SKM-1 treated with dmso at 0.1 percent for 144 hours (cell line): ENCODE results near the gene CPM.
"Not testable (repeated sequence)": the region's sequence is repeated elsewhere in the genome, so short reads cannot be mapped to it uniquely, and the experiment has no call there.

Experiments
- DNase-seq: peaks from one replicate; lab custom pipeline; 2025; ENCODE audit not compliant: unreplicated experiment; lab: John Stamatoyannopoulos, UW

The CPM gene

DNA sequence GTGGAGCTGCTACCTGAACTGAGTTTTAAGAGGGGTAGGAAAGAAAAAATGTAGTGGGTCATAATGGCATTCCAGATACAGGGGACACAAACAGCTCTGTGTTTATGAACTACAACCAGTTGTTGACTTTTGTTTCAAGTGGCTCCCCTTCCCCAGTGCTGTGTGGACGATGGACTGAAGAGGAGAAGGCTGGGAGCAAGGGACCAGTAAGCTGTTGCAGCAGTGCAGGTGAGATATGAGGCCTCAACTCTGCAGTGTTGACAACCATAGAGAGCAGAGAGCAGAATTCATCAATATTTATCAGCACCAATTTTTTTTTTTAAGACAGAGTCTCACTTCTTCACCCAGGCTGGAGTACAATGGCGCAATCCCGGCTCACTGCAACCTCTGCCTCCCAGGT, 78.4 kb downstream of the CPM start:
- DNase-seq: no peak

DNA sequence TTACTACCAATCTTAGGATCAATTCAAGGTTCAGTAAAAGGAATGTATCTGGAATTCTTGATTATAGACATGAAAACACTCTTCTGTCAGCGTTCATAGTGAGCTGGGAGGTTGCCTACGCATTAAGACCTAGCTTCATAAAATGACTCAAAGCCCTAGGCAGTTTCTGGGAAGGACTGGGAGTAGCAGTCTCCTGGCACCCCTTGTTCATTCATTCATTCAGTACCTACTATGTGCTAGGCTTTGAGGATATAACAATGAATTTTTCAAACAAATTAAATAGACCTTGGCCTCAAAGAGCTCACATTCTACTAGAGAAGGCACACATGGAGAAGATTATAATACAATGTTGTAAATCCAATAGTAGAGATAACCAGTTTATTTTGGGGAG, 78.9 kb downstream of the CPM start:
- DNase-seq: no peak

DNA sequence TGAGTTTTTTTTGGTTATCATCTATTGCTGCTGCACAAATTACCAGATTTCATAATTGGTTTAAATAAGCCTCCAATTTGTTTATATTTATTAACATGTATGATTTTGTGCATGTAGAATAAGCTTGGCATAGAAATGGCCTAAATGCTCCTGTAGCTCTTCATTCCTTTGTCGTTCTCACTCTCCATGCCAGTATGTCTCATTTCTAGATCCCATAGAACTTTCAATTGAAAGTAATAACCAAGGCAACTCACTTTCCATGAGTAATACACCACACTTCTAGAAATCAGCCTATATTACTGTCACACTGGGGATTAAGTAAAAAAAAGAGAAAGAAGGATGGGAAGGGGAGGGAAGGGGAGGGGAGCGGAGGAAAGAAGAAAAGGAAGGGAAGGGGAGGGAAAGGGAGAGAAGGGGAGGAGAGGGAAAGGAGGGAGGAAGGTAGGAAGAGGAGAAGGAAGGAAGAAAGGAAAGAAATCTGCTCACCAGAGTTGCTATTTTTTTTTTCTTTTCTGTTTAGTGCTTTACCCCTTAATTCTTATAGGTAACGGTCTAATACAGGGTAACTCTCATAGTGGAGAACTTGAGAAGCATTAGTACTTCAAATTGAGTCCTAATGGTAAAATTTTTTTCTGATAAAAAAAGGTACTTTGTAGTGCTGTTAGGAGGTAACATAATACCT, 79.4 kb downstream of the CPM start:
- DNase-seq: no peak

GRCh38 chr12:68851592-68852306, 81.2 kb downstream of the CPM start:
- no peak for DNase-seq

DNA sequence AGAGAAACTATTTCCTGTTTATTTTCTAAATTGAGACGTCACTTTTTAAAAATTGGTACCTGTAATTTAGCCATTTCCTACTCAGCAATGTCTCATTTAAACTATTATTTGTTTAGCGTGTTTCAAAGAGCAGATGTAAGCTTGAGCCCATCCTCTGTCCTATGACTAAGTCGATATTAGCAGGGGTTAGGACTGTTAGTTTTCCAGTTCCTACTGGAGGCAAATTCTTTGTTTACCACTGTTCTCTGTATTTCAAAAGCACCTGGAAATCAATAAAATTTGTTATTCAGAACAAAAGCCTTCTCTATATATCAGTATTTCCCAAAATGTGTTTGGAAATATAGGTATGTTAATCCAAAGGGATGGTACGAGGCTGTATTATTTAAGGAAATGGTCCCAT, 82.6 kb downstream of the CPM start:
- DNase-seq: no peak

DNA sequence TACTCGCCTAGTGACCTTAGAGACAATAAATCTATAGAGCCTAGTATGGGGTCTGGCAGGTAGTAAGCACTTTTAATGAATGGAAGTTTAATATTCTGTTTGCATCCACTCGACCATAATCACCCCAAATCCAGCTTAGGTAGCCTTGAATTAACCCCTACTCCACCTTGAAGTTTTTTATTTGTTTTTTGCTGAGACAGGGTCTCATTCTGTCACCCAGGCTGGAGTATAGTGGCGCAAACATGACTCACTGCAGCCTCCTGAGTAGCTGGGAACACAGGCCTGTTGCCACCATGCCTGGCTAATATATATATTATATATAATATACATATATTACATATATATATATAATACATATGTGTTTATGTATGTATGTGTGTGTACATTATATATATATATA, 86.2 kb downstream of the CPM start:
- DNase-seq: no peak

DNA sequence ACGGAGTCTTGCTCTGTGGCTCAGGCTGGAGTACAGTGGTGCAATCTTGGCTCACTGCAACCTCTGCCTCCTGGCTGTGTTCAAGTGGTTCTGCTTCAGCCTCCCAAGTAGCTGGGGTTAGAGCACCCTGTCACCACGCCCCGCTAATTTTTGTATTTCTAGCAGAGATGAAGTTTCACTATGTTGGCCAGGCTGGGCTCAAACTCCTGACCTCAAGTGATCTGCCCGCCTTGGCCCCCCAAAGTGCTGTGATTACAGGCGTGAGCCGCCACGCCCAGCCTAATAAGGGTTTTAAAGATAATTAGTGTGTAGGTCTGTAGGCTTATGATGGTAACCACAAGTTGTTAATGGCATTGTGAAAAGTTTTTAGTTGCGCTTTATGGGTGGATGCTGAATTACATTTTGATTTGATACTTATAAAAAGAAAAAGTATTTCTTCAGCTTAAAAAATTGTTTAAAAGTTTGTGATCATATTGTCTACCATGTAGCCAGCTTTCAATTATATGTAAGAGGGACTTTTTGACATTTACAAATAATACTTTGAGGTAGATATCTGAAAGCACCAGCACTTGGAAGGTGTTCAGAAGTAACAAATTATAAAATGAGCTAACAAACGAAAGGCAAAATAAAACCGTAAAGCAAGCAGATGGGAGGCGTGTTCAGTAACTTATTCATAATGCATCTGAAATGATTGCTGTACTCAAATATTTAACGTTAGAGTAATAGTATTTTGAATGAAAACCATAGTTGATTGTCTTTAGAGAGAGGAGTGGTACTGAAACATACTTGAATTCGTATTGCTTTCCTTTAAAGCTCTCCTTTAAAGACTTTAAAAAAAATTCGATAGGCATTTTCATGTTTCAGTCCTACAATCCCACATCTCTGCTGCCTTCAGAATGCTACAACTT, 87.9 kb downstream of the CPM start:
- no peak for DNase-seq

GRCh38 chr12:68844318-68844745, 88.6 kb downstream of the CPM start:
- no peak for DNase-seq

DNA sequence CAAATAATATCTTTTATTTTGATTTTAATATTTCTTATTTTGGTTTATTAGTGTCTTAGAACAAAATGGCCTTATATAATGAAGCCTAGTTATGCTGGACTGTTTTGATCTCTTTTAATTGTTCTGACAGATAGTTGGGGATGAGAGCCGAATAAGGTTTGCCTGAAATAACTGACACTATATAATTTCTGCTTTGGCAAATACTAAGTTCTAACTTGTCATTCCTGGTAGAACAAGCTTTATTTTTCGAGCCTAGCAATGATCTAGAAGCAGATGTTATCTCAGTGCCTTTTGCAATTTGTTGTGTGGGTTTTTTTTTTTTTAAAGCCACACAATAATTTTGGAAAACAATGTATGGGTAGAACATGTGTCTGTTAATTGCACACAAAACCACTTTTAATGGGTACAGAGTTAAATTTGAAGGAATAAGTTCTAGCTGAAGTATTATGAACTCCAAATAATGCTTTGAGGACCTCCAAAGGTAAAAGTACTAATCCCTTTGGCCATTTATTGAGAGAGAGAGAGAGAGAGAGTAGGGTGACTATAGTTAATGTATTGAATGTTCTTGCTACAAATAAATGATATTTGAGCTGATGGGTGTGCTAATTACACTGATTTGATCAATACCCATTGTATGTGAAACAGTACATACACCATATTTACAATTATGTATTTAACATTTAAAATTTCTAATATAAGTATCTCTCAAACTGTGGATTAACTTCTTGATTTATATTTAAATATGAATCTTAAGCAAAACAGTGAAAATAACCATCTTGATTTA, 90.0 kb downstream of the CPM start:
- no peak for DNase-seq

- DNase-seq: no peak
Observed at GRCh38 chr12:68842123-68842522, 90.8 kb downstream of the CPM start.

GRCh38 chr12:68841717-68842116, 91.3 kb downstream of the CPM start:
- DNase-seq: no peak

- not testable (repeated sequence) for DNase-seq
Observed at GRCh38 chr12:68841175-68841574, 91.8 kb downstream of the CPM start.

- no peak for DNase-seq
Observed at GRCh38 chr12:68839183-68840147, 93.5 kb downstream of the CPM start.

DNA sequence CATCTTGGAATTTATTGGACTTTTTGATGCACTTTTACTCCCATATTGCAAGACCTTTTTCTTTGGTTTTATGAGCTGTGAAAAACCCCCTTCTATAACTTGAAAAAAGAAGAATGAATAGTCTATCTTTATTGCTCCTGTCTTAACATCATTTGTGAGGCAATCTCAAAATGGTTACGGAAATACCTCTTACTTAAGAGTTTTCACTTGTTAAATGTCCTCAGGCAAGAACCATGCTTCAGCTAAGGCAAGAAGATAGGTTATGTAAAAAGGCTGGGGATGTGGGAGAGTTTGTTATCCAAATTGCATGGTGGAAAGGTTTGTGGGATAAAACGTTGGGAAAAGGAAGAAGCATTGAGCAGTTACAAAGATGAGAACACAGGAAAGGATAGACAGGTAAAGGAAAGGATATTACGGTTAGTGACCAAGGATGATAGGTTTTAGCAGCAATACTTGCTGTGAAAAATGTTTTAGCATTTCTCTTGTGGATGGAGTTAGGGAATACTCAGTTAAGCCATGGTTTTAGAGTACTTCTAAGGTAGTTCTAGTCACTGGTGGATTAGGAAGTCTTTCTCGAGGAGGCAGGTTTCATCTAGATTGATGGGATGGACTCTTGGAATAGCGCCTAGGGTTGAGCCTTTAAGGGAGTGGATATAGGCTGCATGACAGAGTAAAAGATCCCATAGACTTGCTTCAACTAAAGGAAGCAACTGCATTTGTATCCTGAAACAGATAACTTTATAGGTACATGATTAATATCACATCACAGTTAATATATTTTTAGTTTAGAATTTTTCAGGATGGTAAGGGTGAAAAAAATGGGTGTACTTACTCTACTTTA, 94.7 kb downstream of the CPM start:
- no peak for DNase-seq

- no peak for DNase-seq
Observed at GRCh38 chr12:68837215-68837614, 95.8 kb downstream of the CPM start.

- DNase-seq: no peak
Observed at GRCh38 chr12:68835333-68835908, 97.5 kb downstream of the CPM start.

GRCh38 chr12:68833508-68833907, 99.5 kb downstream of the CPM start:
- no peak for DNase-seq

GRCh38 chr12:68832504-68832867, 100.5 kb downstream of the CPM start:
- DNase-seq: no peak
